A549 (cell line): Measurements from ENCODE around the gene PRLR.

ENCODE experiments used
- CEBPB ChIP-seq, 2 experiments: fragments of >200 bp in 1 of 2; sonication (Bioruptor Twin) in 1 of 2; formaldehyde crosslinking in 1 of 2; IDR thresholded peaks; 2 replicates each; pipeline ENCODE4 v1.6.1; 2012 to 2016
- CHD4 ChIP-seq: fragments of 200-600 bp; sonication (generic); IDR thresholded peaks from 2 replicates; pipeline ENCODE4 v1.6.1; 2016; ENCODE audit warnings: antibody characterized with exemption, mild to moderate bottlenecking, borderline replicate concordance
- KDM1A ChIP-seq: fragments of 200-600 bp; sonication (generic); IDR thresholded peaks from 2 replicates; pipeline ENCODE4 v1.6.1; 2016; ENCODE audit warnings: low read depth, mild to moderate bottlenecking
- MAX ChIP-seq: IDR thresholded peaks from 2 replicates; pipeline ENCODE4 v1.6.1; 2012
- MYC ChIP-seq: IDR thresholded peaks from 2 replicates; pipeline ENCODE4 v1.6.1; 2012; ENCODE audit warnings: mild to moderate bottlenecking, inconsistent platforms, low read length, improper control_type of control experiment, borderline replicate concordance
- POLR2A ChIP-seq: IDR thresholded peaks from 2 replicates; pipeline ENCODE4 v1.6.1; 2012; ENCODE audit warnings: mild to moderate bottlenecking, low read length
- POLR2AphosphoS2 ChIP-seq: conservative IDR thresholded peaks from 2 replicates; pipeline ENCODE4 v1.6.1; 2012; ENCODE audit warnings: low read length, improper control_type of control experiment, inconsistent platforms
- RFX5 ChIP-seq: fragments of 450-650 bp; IDR thresholded peaks from 2 replicates; pipeline ENCODE4 v1.7.1; 2014; ENCODE audit warnings: antibody characterized with exemption, mild to moderate bottlenecking, moderate library complexity
- ZFP36 ChIP-seq: fragments of 450-650 bp; IDR thresholded peaks from 2 replicates; pipeline ENCODE4 v1.6.1; 2014; ENCODE audit warnings: borderline replicate concordance; ENCODE audit not compliant: partially characterized antibody
- ZNF302 ChIP-seq: fragments of 250-450 bp; sonication (Bioruptor Pico); IDR thresholded peaks from 2 replicates; pipeline ENCODE4 v1.9.0; 2021; ENCODE audit warnings: inconsistent platforms, mild to moderate bottlenecking, moderate library complexity
- TF ChIP-seq, protein P1 (sequence below): fragments of >200 bp; sonication (Bioruptor Twin); formaldehyde crosslinking; IDR thresholded peaks from 3 replicates; pipeline ENCODE4 v1.5.1; 2016
- TF ChIP-seq, protein P2 (sequence below): IDR thresholded peaks from 2 replicates; pipeline ENCODE4 v1.6.1; 2012
- TF ChIP-seq, protein P3 (sequence below): IDR thresholded peaks from 2 replicates; pipeline ENCODE4 v1.6.1; 2012; ENCODE audit warnings: low read depth, borderline replicate concordance
- TF ChIP-seq, protein P4 (sequence below): fragments of 450-650 bp; IDR thresholded peaks from 2 replicates; pipeline ENCODE4 v1.6.1; 2014; ENCODE audit warnings: antibody characterized with exemption

GRCh38 chr5:35036536-35036935 is 193.8 kb downstream of the PRLR start:
- TF ChIP-seq, protein P1, sequence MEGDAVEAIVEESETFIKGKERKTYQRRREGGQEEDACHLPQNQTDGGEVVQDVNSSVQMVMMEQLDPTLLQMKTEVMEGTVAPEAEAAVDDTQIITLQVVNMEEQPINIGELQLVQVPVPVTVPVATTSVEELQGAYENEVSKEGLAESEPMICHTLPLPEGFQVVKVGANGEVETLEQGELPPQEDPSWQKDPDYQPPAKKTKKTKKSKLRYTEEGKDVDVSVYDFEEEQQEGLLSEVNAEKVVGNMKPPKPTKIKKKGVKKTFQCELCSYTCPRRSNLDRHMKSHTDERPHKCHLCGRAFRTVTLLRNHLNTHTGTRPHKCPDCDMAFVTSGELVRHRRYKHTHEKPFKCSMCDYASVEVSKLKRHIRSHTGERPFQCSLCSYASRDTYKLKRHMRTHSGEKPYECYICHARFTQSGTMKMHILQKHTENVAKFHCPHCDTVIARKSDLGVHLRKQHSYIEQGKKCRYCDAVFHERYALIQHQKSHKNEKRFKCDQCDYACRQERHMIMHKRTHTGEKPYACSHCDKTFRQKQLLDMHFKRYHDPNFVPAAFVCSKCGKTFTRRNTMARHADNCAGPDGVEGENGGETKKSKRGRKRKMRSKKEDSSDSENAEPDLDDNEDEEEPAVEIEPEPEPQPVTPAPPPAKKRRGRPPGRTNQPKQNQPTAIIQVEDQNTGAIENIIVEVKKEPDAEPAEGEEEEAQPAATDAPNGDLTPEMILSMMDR, result no peak
- TF ChIP-seq CHD4, result no peak
- TF ChIP-seq POLR2A, result no peak
- no peak for TF ChIP-seq MAX
- TF ChIP-seq RFX5, result no peak
- TF ChIP-seq, protein P2, sequence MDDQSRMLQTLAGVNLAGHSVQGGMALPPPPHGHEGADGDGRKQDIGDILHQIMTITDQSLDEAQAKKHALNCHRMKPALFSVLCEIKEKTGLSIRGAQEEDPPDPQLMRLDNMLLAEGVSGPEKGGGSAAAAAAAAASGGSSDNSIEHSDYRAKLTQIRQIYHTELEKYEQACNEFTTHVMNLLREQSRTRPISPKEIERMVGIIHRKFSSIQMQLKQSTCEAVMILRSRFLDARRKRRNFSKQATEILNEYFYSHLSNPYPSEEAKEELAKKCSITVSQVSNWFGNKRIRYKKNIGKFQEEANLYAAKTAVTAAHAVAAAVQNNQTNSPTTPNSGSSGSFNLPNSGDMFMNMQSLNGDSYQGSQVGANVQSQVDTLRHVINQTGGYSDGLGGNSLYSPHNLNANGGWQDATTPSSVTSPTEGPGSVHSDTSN, result no peak
- no peak for TF ChIP-seq CEBPB (IDR thresholded peaks at IDR 0.05)
- TF ChIP-seq ZFP36, result no peak
- TF ChIP-seq, protein P3, sequence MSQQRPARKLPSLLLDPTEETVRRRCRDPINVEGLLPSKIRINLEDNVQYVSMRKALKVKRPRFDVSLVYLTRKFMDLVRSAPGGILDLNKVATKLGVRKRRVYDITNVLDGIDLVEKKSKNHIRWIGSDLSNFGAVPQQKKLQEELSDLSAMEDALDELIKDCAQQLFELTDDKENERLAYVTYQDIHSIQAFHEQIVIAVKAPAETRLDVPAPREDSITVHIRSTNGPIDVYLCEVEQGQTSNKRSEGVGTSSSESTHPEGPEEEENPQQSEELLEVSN, result no peak
- no peak for TF ChIP-seq KDM1A
- no peak for TF ChIP-seq MYC
- TF ChIP-seq ZNF302 (CRISPR knock-in tag), result no peak
- no peak for TF ChIP-seq POLR2AphosphoS2
- TF ChIP-seq, protein P4, sequence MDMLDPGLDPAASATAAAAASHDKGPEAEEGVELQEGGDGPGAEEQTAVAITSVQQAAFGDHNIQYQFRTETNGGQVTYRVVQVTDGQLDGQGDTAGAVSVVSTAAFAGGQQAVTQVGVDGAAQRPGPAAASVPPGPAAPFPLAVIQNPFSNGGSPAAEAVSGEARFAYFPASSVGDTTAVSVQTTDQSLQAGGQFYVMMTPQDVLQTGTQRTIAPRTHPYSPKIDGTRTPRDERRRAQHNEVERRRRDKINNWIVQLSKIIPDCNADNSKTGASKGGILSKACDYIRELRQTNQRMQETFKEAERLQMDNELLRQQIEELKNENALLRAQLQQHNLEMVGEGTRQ, result no peak
